COLO668 (cell line): ENCODE results near the gene CLPSL1.

Experiments used
- DNase-seq: peaks from one replicate; lab custom pipeline; 2025; ENCODE audit not compliant: unreplicated experiment; lab: John Stamatoyannopoulos, UW

CLPSL1 gene

GRCh38 chr6:35795453-35796071 is 14.7 kb downstream of the CLPSL1 start:
- no peak for DNase-seq

- no peak for DNase-seq
Measured at GRCh38 chr6:35796236-35796635, 15.4 kb downstream of the CLPSL1 start.

- DNase-seq: no peak
Measured at GRCh38 chr6:35797837-35798526, 17.2 kb downstream of the CLPSL1 start.

GRCh38 chr6:35798706-35799105 is 17.9 kb downstream of the CLPSL1 start:
- DNase-seq: no peak

- no peak for DNase-seq
Measured at GRCh38 chr6:35801148-35801547, 20.3 kb downstream of the CLPSL1 start.

GRCh38 chr6:35804996-35805736 is 24.3 kb downstream of the CLPSL1 start, which contains the start of gene LHFPL5:
TSS of gene LHFPL5 (plus strand) at chr6:35805352. CDS start at chr6:35805671, 319 bp downstream.
- peak; percentile 79 for DNase-seq

- DNase-seq: peak; percentile 85
Measured at GRCh38 chr6:35808688-35809087, 27.9 kb downstream of the CLPSL1 start.

- DNase-seq: no peak
Measured at GRCh38 chr6:35809809-35810208, 29.0 kb downstream of the CLPSL1 start.

GRCh38 chr6:35810971-35811698 is 30.3 kb downstream of the CLPSL1 start:
- DNase-seq: peak; percentile 10

- DNase-seq: no peak
Measured at GRCh38 chr6:35811699-35811995, 30.8 kb downstream of the CLPSL1 start.

GRCh38 chr6:35817515-35817914 is 36.7 kb downstream of the CLPSL1 start:
- DNase-seq: no peak

- no peak for DNase-seq
Measured at GRCh38 chr6:35823601-35824000, 42.8 kb downstream of the CLPSL1 start.

GRCh38 chr6:35824552-35825192 is 43.9 kb downstream of the CLPSL1 start:
- no peak for DNase-seq

- no peak for DNase-seq
Measured at GRCh38 chr6:35829306-35829705, 48.5 kb downstream of the CLPSL1 start.

GRCh38 chr6:35831257-35832007 is 50.6 kb downstream of the CLPSL1 start:
- DNase-seq: no peak

- DNase-seq: no peak
Measured at GRCh38 chr6:35833536-35833935, 52.7 kb downstream of the CLPSL1 start.
